GM18499 (cell line): ENCODE data around the gene DRAM2.
"Not testable (repeated sequence)": the region's sequence is repeated elsewhere in the genome, so short reads cannot be mapped to it uniquely, and the experiment has no call there.

Experiments
- ATAC-seq: cut with Tn5 transposase; IDR thresholded peaks from one replicate; pipeline ENCODE4 v1.9.1; 2021; ENCODE audit warnings: moderate number of reproducible peaks; ENCODE audit not compliant: insufficient read depth, unreplicated experiment

Gene DRAM2

GRCh38 chr1:111145542-111145941, 5.6 kb upstream of the DRAM2 start:
- no peak for ATAC-seq

GRCh38 chr1:111142356-111142975, 2.6 kb upstream of the DRAM2 start:
- ATAC-seq = no peak

GRCh38 chr1:111141245-111142220, 1.6 kb upstream of the DRAM2 start:
- ATAC-seq = no peak

- no peak for ATAC-seq
These were observed 731 bp upstream of the DRAM2 start for GRCh38 chr1:111140680-111140967.

- ATAC-seq = no peak
These were observed 453 bp downstream of the DRAM2 start for GRCh38 chr1:111139324-111139955.

GRCh38 chr1:111133866-111134265, 6.0 kb downstream of the DRAM2 start:
- no peak for ATAC-seq

GRCh38 chr1:111131693-111132092, 8.2 kb downstream of the DRAM2 start:
- ATAC-seq = no peak

GRCh38 chr1:111129376-111129775, 10.5 kb downstream of the DRAM2 start:
- ATAC-seq = no peak

- ATAC-seq = peak; percentile 75
These were observed 11.8 kb downstream of the DRAM2 start for GRCh38 chr1:111127923-111128643.

GRCh38 chr1:111126354-111126753, 13.5 kb downstream of the DRAM2 start:
- ATAC-seq = no peak

- ATAC-seq = no peak
These were observed 23.4 kb downstream of the DRAM2 start for GRCh38 chr1:111116496-111116895.

- no peak for ATAC-seq
These were observed 29.5 kb downstream of the DRAM2 start for GRCh38 chr1:111110197-111110899.

- ATAC-seq = no peak
These were observed 34.9 kb downstream of the DRAM2 start for GRCh38 chr1:111104981-111105380.

GRCh38 chr1:111101854-111102642, 37.8 kb downstream of the DRAM2 start:
- no peak for ATAC-seq

- no peak for ATAC-seq
These were observed 40.6 kb downstream of the DRAM2 start for GRCh38 chr1:111099289-111099688.

GRCh38 chr1:111097356-111098099, 42.4 kb downstream of the DRAM2 start:
- no peak for ATAC-seq

- not testable (repeated sequence) for ATAC-seq
These were observed 44.5 kb downstream of the DRAM2 start for GRCh38 chr1:111095421-111095820.

- ATAC-seq = no peak
These were observed 50.3 kb downstream of the DRAM2 start for GRCh38 chr1:111089638-111090037.

GRCh38 chr1:111085676-111086075, 54.2 kb downstream of the DRAM2 start:
- ATAC-seq = no peak
